Stimulated activated CD8-positive, alpha-beta memory T cell treated with anti-CD3 and anti-CD28 coated beads, Interleukin-4, amount 100 ng/mL, for 4 hours (primary cell): ENCODE data around the gene UNC5A.

Experiments used
- DNase-seq, 2 donors: peaks; one replicate each; pipeline ENCODE4 v3.0.0-alpha.2; 2020; ENCODE audit warnings: low read depth in 2 of 2, low spot score in 1 of 2

Gene UNC5A

GRCh38 chr5:176819476-176819875, 9.1 kb downstream of the UNC5A start:
- no peak for DNase-seq

- no peak for DNase-seq
Measured at GRCh38 chr5:176820937-176821336, 10.6 kb downstream of the UNC5A start.

GRCh38 chr5:176821441-176821840, 11.1 kb downstream of the UNC5A start:
- no peak for DNase-seq

DNA sequence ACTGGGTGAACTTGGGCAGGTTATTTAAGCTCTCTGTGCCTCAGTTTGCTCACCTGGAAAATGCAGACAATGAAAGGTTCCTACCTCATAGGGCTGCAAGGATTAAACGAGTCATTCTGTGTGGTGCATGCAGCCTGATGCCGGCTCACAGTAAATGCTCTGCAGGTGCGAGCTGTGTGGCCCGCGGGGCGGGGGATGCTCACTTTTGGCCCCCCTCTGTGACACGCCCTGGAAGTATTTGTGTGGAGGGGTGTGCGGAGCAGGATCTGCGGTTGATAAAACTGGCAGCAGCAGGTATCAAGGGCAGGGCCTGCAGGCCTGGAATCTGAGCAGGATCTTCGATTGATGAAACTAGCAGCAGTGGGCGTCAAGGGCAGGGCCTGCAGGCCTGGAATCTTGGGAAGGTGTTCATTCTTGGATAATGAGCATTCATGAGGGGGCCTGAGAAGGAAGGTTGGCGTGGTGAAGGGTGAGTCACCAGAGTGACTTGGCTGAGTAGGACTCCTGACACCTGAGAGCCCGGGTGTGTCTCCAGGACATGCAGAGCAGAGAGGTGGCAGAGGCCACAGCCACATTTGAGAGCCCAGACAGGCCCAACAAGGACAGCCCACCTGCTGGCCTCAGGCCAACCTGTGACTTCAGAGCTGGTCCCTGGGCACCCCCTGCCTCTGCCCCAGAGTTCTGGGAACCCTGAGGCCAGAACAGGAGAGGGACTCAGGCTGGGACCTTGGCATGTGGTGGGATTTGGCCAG, 11.9 kb downstream of the UNC5A start:
- DNase-seq: no peak

- DNase-seq: no peak
Measured at GRCh38 chr5:176822793-176823481, 12.6 kb downstream of the UNC5A start.

- no peak for DNase-seq
Measured at GRCh38 chr5:176823869-176824412, 13.6 kb downstream of the UNC5A start.

GRCh38 chr5:176824604-176825003, 14.2 kb downstream of the UNC5A start:
- no peak for DNase-seq

DNA sequence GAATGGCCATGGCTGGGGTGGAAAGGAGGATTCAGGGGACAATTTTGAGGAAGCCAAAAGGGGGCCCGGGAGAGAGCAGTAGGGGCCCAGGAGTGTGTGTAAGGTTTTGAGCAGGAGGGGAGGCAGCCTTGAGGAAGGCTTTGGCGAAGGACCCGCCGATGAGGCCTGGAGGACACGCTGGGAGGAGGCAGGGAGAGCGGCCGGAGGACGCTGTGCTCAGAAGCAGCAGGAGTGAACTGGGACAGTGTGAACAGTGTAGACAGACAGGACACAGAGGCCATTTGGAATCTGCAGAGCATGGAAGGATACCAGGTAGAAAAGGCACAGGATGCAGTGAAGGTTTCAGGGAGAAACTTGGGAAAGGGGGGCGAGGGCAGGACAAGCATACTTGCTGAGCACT, 14.9 kb downstream of the UNC5A start:
- no peak for DNase-seq

GRCh38 chr5:176825957-176826356, 15.6 kb downstream of the UNC5A start:
- no peak for DNase-seq

DNA sequence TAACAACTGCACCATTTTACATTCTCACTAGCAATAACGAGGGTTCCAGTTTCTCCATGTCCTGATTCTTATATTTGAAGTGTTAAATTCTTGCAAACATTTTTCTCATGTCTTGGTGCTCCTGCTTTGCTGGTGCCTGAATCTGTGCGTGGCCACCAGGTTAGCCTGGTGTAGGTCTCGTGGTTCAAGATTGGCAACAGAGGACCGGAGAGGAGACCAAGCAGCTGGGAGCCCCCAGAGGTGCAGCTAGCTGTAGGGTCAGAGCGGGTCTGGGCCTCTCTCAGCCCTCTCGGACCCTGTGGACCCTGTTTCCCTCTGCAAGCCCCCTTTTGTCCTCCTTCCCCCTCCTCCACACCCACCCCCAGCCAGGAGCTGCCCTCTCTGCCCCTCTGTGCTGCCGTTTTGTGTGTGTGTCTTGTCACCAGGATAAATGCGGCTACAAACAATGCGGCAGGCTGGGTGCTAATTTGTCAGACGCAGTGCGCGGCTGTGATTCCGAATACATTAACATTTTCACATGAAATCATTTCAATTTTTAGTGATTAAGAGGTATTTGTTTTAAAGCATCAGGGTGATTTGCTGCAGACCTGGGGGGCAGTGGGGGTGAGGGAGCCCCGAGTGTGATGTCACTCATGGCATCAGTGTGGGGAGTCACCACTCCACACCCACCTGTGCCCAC, 17.5 kb downstream of the UNC5A start:
- no peak for DNase-seq

- no peak for DNase-seq
Measured at GRCh38 chr5:176829320-176829719, 19.0 kb downstream of the UNC5A start.

- DNase-seq: no peak
Measured at GRCh38 chr5:176830422-176830994, 20.1 kb downstream of the UNC5A start.

DNA sequence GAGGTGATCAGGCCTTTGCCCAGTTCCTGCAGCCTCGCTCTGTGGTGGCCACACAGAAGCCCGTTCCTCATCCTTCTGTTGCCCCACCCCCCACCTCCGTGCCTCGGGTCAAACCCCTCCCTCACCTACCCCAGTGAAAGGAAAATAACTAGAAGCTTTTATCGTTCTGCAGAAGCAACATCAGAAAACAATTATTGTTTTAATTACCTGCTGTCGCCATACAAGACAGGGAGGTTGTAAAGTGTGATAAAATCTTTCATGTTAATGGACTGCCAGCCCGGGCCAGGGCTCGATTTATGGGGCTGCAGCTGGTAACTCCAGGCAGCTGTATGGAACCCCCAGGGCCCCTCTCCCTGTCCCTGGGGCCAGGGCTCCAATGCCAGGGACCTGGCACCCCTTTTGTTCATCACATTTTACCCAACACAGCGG, 20.6 kb downstream of the UNC5A start:
- no peak for DNase-seq

DNA sequence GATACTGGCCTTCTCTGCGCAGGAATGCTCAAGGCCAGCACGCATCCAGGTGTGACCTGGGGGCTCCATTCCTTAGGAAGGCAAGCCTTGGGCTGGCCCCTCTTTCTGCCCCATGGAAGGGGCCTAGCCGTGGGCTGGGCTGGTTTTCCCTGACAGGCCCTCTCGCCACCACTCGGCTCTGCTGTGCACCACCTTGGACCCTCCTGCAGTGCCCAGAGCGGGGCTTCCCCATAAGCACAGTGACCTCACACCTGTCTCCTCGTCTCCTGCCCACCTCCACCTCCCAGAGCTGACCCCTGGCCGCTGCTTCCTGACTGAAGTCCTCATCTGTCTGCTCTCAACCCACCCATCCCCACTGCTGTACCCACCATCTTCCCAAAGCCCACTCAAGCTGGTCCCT, 21.1 kb downstream of the UNC5A start:
- no peak for DNase-seq

- no peak for DNase-seq
Measured at GRCh38 chr5:176832162-176832561, 21.8 kb downstream of the UNC5A start.

- no peak for DNase-seq
Measured at GRCh38 chr5:176833286-176833685, 22.9 kb downstream of the UNC5A start.

DNA sequence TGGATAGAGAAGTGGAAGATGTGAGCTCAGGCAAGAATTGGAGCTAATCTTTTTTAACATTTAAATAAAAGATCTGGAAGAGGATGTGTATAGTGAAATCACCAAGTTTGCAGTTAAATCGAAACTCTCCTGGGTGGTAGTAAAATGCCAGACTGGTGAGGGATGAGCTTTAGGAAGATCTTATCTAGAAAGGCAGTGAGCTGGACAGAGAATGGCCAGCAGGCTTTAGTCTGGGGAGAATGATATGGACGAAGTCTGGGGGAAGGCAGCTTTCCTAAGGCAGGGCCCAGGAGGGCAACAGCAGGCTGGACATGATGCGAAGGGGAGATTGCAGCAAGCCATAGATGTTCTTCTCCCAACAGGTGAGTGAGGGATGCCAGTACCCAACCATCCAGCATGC, 25.6 kb downstream of the UNC5A start:
- no peak for DNase-seq

GRCh38 chr5:176836811-176837706, 26.7 kb downstream of the UNC5A start:
- no peak for DNase-seq

- peak; percentile 8 to 17 for DNase-seq
Measured at GRCh38 chr5:176837707-176838115, 27.4 kb downstream of the UNC5A start.

DNA sequence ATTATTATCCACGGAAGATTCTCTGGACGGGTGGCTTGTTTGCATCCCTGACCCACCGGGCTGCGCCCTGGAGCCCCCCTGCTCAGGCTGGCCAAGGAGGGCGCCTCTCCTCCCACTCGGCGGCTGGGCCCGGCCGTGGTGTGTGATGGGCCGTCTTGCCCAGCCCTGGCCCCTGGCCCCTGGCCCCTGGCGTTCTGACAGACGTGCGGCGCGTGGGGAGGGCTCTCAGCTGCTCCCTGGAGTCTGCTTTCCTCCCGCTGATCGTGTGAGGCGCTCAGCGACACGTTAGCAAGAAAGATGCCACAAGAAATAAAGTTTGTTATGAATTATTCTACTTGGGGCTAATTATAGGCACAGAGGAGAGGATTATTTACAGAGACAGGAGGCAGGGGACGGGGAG, 33.3 kb downstream of the UNC5A start:
- DNase-seq: no peak

- no peak for DNase-seq
Measured at GRCh38 chr5:176844281-176844680, 33.9 kb downstream of the UNC5A start.
